Measurements from ENCODE around the gene ITPK1.

DNA sequence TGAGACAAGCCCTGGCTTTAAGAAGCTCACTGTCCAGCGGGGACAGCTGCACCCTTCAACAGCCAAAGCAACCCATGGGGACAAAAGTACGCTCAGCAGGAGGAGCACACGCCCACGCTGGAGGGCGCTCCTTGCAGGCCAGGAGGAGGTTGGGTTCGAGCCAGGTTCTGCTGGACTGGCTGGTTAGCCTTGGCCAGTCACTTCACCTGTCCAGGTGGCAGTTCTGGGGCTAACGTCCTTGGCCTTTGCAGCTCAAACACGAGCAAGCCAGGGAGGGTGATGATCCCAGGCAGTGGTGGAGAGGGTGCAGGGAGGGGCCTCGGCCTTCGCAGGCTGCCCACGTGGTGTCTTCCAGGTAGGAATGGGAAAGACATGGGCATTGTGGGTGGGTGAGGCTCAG lies 179.6 kb downstream of the ITPK1 start:
- TF ChIP-seq ZFP30 (CRISPR knock-in tag; IDR thresholded peaks at IDR 0.05) = no peak
- no peak for TF ChIP-seq ZFP3 (CRISPR knock-in tag; IDR thresholded peaks at IDR 0.05)
- TF ChIP-seq, protein P1, sequence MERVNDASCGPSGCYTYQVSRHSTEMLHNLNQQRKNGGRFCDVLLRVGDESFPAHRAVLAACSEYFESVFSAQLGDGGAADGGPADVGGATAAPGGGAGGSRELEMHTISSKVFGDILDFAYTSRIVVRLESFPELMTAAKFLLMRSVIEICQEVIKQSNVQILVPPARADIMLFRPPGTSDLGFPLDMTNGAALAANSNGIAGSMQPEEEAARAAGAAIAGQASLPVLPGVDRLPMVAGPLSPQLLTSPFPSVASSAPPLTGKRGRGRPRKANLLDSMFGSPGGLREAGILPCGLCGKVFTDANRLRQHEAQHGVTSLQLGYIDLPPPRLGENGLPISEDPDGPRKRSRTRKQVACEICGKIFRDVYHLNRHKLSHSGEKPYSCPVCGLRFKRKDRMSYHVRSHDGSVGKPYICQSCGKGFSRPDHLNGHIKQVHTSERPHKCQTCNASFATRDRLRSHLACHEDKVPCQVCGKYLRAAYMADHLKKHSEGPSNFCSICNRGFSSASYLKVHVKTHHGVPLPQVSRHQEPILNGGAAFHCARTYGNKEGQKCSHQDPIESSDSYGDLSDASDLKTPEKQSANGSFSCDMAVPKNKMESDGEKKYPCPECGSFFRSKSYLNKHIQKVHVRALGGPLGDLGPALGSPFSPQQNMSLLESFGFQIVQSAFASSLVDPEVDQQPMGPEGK (CRISPR knock-in tag; IDR thresholded peaks at IDR 0.05; ENCODE audit: borderline replicate concordance) = no peak
- no peak for TF ChIP-seq OSR1 (CRISPR knock-in tag; IDR thresholded peaks at IDR 0.05)
- TF ChIP-seq, protein P2, sequence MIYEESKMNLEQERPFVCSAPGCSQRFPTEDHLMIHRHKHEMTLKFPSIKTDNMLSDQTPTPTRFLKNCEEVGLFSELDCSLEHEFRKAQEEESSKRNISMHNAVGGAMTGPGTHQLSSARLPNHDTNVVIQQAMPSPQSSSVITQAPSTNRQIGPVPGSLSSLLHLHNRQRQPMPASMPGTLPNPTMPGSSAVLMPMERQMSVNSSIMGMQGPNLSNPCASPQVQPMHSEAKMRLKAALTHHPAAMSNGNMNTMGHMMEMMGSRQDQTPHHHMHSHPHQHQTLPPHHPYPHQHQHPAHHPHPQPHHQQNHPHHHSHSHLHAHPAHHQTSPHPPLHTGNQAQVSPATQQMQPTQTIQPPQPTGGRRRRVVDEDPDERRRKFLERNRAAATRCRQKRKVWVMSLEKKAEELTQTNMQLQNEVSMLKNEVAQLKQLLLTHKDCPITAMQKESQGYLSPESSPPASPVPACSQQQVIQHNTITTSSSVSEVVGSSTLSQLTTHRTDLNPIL (CRISPR knock-in tag; IDR thresholded peaks at IDR 0.05; ENCODE audit: low read depth) = no peak
- no peak for TF ChIP-seq ARNTL (CRISPR knock-in tag; IDR thresholded peaks at IDR 0.05; ENCODE audit: borderline replicate concordance, low read depth)
- no peak for TF ChIP-seq ZC3H10 (CRISPR knock-in tag; IDR thresholded peaks at IDR 0.05)
- TF ChIP-seq ISL1 (CRISPR knock-in tag; IDR thresholded peaks at IDR 0.05) = no peak
- no peak for TF ChIP-seq PPARA (CRISPR knock-in tag; IDR thresholded peaks at IDR 0.05; ENCODE audit: borderline replicate concordance)
- TF ChIP-seq ZNF70 (CRISPR knock-in tag; IDR thresholded peaks at IDR 0.05) = no peak
- no peak for TF ChIP-seq TCF4 (CRISPR knock-in tag; IDR thresholded peaks at IDR 0.05; ENCODE audit: borderline replicate concordance)
- TF ChIP-seq ZNF8 (CRISPR knock-in tag; IDR thresholded peaks at IDR 0.05) = no peak
- TF ChIP-seq CSDC2 (CRISPR knock-in tag; IDR thresholded peaks at IDR 0.05) = no peak
- TF ChIP-seq, protein P3, sequence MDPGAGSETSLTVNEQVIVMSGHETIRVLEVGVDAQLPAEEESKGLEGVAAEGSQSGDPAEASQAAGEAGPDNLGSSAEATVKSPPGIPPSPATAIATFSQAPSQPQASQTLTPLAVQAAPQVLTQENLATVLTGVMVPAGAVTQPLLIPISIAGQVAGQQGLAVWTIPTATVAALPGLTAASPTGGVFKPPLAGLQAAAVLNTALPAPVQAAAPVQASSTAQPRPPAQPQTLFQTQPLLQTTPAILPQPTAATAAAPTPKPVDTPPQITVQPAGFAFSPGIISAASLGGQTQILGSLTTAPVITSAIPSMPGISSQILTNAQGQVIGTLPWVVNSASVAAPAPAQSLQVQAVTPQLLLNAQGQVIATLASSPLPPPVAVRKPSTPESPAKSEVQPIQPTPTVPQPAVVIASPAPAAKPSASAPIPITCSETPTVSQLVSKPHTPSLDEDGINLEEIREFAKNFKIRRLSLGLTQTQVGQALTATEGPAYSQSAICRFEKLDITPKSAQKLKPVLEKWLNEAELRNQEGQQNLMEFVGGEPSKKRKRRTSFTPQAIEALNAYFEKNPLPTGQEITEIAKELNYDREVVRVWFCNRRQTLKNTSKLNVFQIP (CRISPR knock-in tag; IDR thresholded peaks at IDR 0.05; ENCODE audit: borderline replicate concordance, low read depth) = no peak
